Thyroid gland (tissue), 4 donors: ENCODE results near the gene TLE4.

Source experiments
- POLR2A ChIP-seq, 2 donors: fragments of 450-650 bp; IDR thresholded peaks; one replicate each; pipeline ENCODE4 v1.6.1; 2017; ENCODE audit warnings: antibody characterized with exemption in 2 of 2, mild to moderate bottlenecking in 2 of 2, moderate library complexity in 1 of 2
- TF ChIP-seq, protein P1 (sequence below), 6 experiments: fragments of 200-600 bp in 3 of 6; fragments of 450-650 bp in 3 of 6; sonication (generic) in 3 of 6; IDR thresholded peaks; one replicate each; pipeline ENCODE4 v1.5.1; 2016 to 2019; ENCODE audit warnings: antibody characterized with exemption in 6 of 6, mild to moderate bottlenecking in 2 of 6, inconsistent platforms in 1 of 6, moderate library complexity in 1 of 6

DNA sequence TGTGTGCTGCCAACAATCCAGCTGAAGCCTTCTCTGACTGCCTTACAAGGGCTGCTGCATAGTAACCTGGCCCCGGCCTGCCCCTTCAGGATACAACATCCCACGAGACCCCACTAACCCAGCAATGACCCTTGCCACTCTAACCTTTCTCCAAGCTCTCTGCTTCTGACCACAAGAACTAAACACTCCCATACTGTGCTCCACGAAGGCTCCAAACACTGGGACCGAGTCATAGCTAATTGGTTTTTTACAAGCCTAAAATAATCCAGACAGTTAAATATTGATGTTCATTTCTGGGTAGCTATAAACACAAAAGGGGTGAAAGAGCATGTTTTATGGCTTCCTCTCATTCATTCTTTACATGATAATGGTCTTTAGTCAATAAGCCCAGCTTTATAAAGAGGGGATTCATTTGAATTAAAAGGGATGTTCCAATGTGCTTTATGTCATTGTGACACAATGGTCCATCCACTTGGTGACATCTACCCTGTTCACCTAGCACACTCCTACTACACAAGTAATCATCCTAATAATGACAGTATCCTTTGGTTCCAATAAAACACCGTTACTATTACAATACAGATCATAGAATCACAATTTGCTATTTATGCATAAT, 16.2 kb upstream of the TLE4 start:
- TF ChIP-seq POLR2A (IDR thresholded peaks at IDR 0.05) = no peak
- TF ChIP-seq, protein P1, sequence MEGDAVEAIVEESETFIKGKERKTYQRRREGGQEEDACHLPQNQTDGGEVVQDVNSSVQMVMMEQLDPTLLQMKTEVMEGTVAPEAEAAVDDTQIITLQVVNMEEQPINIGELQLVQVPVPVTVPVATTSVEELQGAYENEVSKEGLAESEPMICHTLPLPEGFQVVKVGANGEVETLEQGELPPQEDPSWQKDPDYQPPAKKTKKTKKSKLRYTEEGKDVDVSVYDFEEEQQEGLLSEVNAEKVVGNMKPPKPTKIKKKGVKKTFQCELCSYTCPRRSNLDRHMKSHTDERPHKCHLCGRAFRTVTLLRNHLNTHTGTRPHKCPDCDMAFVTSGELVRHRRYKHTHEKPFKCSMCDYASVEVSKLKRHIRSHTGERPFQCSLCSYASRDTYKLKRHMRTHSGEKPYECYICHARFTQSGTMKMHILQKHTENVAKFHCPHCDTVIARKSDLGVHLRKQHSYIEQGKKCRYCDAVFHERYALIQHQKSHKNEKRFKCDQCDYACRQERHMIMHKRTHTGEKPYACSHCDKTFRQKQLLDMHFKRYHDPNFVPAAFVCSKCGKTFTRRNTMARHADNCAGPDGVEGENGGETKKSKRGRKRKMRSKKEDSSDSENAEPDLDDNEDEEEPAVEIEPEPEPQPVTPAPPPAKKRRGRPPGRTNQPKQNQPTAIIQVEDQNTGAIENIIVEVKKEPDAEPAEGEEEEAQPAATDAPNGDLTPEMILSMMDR (IDR thresholded peaks at IDR 0.05) = no peak
